Left renal cortex interstitium (tissue), 4 donors: ENCODE results near the gene WASL. TPM values are rescaled to one million over a fixed set of nuclear protein-coding genes. Genes with fewer than 3 reads are reported as not detected.

ENCODE experiments used
- DNase-seq, 4 donors: peaks; one replicate each; pipeline ENCODE4 v3.0.0-alpha.2; 2013; ENCODE audit warnings: low read depth in 4 of 4, low spot score in 2 of 4, missing footprints in 1 of 4
- polyA plus RNA-seq, 4 donors: library from polyadenylated mRNA; unstranded; fragments of 120-200 nt; gene quantifications; one replicate each; pipeline ENCODE4 v1.2.1, GENCODE V29; 2013; ENCODE audit not compliant: insufficient read length in 4 of 4

The WASL gene
- polyA plus RNA-seq, 4 donors: 70.7 to 80.6 (median 78.2) TPM

- no peak for DNase-seq
Measured at GRCh38 chr7:123663200-123663599, 85.6 kb downstream of the WASL start.

- no peak for DNase-seq
Measured at GRCh38 chr7:123662755-123663154, 86.0 kb downstream of the WASL start.

GRCh38 chr7:123662293-123662692 lies 86.5 kb downstream of the WASL start:
- no peak for DNase-seq

GRCh38 chr7:123661765-123662164 lies 87.0 kb downstream of the WASL start:
- no peak for DNase-seq

- no peak for DNase-seq
Measured at GRCh38 chr7:123660514-123661354, 88.1 kb downstream of the WASL start.

GRCh38 chr7:123658023-123658422 lies 90.8 kb downstream of the WASL start:
- DNase-seq: no peak

GRCh38 chr7:123657304-123657685 lies 91.5 kb downstream of the WASL start:
- DNase-seq: no peak

- no peak for DNase-seq
Measured at GRCh38 chr7:123656544-123657303, 92.1 kb downstream of the WASL start.

GRCh38 chr7:123655614-123656013 lies 93.2 kb downstream of the WASL start, which contains the start of gene LMOD2:
LMOD2 (plus strand) TSS chr7:123655866; CDS start chr7:123655964, 98 bp downstream.
- no peak for DNase-seq

GRCh38 chr7:123653162-123653561 lies 95.6 kb downstream of the WASL start:
- DNase-seq: no peak

- DNase-seq: no peak
Measured at GRCh38 chr7:123652406-123652805, 96.4 kb downstream of the WASL start.

GRCh38 chr7:123650595-123650994 lies 98.2 kb downstream of the WASL start:
- no peak for DNase-seq

GRCh38 chr7:123649964-123650363 lies 98.8 kb downstream of the WASL start:
- DNase-seq: no peak

GRCh38 chr7:123647106-123647730 lies 101.6 kb downstream of the WASL start:
- no peak for DNase-seq

GRCh38 chr7:123645516-123645915 lies 103.3 kb downstream of the WASL start:
- no peak for DNase-seq

GRCh38 chr7:123643495-123644441 lies 105.0 kb downstream of the WASL start:
- peak; percentile 21 to 37 (median 32) for DNase-seq

GRCh38 chr7:123641901-123642300 lies 106.9 kb downstream of the WASL start:
- no peak for DNase-seq

GRCh38 chr7:123640583-123640982 lies 108.2 kb downstream of the WASL start:
- DNase-seq: no peak

GRCh38 chr7:123639631-123640030 lies 109.2 kb downstream of the WASL start:
- DNase-seq: no peak

- no peak for DNase-seq
Measured at GRCh38 chr7:123637878-123638277, 110.9 kb downstream of the WASL start.
